ENCODE results near the gene WNK4. TPM values are rescaled to one million over a fixed set of nuclear protein-coding genes. Genes with fewer than 3 reads are reported as not detected.

WNK4 gene
- total and polyA plus RNA-seq, 10 of the 15 experiments (the other 5 are each of a cell fraction or from before 2014, with no cell fraction given) = 0.06 to 0.29 (median 0.13) TPM; not detected in 5

DNA sequence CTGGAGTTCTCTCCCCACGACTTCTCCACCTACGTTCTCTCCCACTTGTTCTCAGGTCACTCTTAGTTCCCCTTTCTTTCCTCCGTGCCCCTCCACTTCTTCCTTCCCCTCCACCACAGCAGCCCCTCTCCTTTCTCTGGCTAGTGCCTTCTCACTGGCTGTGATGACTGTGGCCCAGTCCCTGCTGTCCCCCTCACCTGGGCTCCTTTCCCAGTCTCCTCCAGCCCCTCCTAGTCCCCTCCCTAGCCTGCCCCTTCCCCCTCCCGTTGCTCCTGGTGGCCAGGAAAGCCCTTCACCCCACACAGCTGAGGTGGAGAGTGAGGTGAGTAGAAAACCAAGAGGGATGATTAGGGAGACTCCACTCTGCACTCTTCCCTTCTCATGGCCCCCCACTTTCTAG is 14.7 kb downstream of the WNK4 start:
- Histone ChIP-seq H3K27me3 (replicated peaks in 1 of 2; ENCODE audit: control insufficient read depth in 2 of 2, insufficient read depth in 2 of 2, low read length in 1 of 2) (no peaks in the 10 kb centered on the region), H3K4me1 (ENCODE audit: control insufficient read depth, insufficient read depth, low read length) (peaks cover 10% of the 10 kb centered on the region), H3K79me2 (ENCODE audit: control insufficient read depth, insufficient read depth, low read length) (peaks cover 6% of the 10 kb centered on the region), H3K9ac (ENCODE audit: control insufficient read depth, insufficient read depth, low read length) (no peak overlapping the region), H3K27ac (ENCODE audit: control insufficient read depth, insufficient read depth) (no peak overlapping the region), H3K4me3 (no peak overlapping the region), H3K36me3 (ENCODE audit: control insufficient read depth in 2 of 2, insufficient read depth in 2 of 2, low read length in 1 of 2) (no peaks in the 10 kb centered on the region), H3K9me3 (replicated peaks; ENCODE audit: control insufficient read depth, insufficient read depth, low read length) (no peaks in the 10 kb centered on the region), H3K4me2 (ENCODE audit: control insufficient read depth, insufficient read depth) (no peak overlapping the region), H2AFZ (ENCODE audit: control insufficient read depth, low read depth, low read length) (no peak overlapping the region), H4K20me1 (ENCODE audit: control insufficient read depth, insufficient read depth) (no peaks in the 10 kb centered on the region)
- intact Hi-C loops (cut with micrococcal nuclease; ENCODE audit: unreplicated experiment) = no loop called here
- TF ChIP-seq RAD21 (IDR thresholded peaks at IDR 0.05; ENCODE audit: insufficient read depth, low read depth, low read length) (no peak), BRCA1 (IDR thresholded peaks at IDR 0.05; ENCODE audit: low read depth, low read length) (no peak), YY1 (IDR thresholded peaks at IDR 0.05; ENCODE audit: low read depth, low read length) (no peak), ZNF217 (IDR thresholded peaks at IDR 0.05) (no peak), NR2C2 (IDR thresholded peaks at IDR 0.05; ENCODE audit: borderline replicate concordance, control insufficient read depth, insufficient read length, low read depth) (no peak), MYC (IDR thresholded peaks at IDR 0.05; ENCODE audit: insufficient read depth, insufficient read length, insufficient replicate concordance, low read length, severe bottlenecking) (no peak), TCF7 (IDR thresholded peaks at IDR 0.05; ENCODE audit: borderline replicate concordance) (no peak), DPF2 (IDR thresholded peaks at IDR 0.05) (no peak), STAT3 (IDR thresholded peaks at IDR 0.05; ENCODE audit: low read depth, low read length) (no peak), PAX8 (IDR thresholded peaks at IDR 0.05) (no peak), RCOR1 (conservative IDR thresholded peaks at IDR 0.05; ENCODE audit: low read depth, low read length) (no peak)
- TF ChIP-seq, protein P1, sequence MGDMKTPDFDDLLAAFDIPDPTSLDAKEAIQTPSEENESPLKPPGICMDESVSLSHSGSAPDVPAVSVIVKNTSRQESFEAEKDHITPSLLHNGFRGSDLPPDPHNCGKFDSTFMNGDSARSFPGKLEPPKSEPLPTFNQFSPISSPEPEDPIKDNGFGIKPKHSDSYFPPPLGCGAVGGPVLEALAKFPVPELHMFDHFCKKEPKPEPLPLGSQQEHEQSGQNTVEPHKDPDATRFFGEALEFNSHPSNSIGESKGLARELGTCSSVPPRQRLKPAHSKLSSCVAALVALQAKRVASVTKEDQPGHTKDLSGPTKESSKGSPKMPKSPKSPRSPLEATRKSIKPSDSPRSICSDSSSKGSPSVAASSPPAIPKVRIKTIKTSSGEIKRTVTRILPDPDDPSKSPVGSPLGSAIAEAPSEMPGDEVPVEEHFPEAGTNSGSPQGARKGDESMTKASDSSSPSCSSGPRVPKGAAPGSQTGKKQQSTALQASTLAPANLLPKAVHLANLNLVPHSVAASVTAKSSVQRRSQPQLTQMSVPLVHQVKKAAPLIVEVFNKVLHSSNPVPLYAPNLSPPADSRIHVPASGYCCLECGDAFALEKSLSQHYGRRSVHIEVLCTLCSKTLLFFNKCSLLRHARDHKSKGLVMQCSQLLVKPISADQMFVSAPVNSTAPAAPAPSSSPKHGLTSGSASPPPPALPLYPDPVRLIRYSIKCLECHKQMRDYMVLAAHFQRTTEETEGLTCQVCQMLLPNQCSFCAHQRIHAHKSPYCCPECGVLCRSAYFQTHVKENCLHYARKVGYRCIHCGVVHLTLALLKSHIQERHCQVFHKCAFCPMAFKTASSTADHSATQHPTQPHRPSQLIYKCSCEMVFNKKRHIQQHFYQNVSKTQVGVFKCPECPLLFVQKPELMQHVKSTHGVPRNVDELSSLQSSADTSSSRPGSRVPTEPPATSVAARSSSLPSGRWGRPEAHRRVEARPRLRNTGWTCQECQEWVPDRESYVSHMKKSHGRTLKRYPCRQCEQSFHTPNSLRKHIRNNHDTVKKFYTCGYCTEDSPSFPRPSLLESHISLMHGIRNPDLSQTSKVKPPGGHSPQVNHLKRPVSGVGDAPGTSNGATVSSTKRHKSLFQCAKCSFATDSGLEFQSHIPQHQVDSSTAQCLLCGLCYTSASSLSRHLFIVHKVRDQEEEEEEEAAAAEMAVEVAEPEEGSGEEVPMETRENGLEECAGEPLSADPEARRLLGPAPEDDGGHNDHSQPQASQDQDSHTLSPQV (IDR thresholded peaks at IDR 0.05) = no peak
- TF ChIP-seq, protein P2, sequence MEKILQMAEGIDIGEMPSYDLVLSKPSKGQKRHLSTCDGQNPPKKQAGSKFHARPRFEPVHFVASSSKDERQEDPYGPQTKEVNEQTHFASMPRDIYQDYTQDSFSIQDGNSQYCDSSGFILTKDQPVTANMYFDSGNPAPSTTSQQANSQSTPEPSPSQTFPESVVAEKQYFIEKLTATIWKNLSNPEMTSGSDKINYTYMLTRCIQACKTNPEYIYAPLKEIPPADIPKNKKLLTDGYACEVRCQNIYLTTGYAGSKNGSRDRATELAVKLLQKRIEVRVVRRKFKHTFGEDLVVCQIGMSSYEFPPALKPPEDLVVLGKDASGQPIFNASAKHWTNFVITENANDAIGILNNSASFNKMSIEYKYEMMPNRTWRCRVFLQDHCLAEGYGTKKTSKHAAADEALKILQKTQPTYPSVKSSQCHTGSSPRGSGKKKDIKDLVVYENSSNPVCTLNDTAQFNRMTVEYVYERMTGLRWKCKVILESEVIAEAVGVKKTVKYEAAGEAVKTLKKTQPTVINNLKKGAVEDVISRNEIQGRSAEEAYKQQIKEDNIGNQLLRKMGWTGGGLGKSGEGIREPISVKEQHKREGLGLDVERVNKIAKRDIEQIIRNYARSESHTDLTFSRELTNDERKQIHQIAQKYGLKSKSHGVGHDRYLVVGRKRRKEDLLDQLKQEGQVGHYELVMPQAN (conservative IDR thresholded peaks at IDR 0.05) = no peak
- DNase-seq (ENCODE audit: low read depth, low spot score) (no peak), ATAC-seq (no peak), FAIRE-seq (no peak)
- WGBS (ENCODE audit: insufficient coverage, insufficient replicate concordance, low lambda C conversion rate, missing lambda C conversion rate) = 24% methylated on average over 4 of the region's 4 CpGs
- in situ Hi-C loops (cut with MboI) = no loop called here
- no TSS peak for BruUV-seq (replicated peaks)
- ChIA-PET POLR2A (no interaction called here), CTCF (interaction anchor here (0.6 kb wide), 2 partner anchors 80 to 168 kb away, joined by 3 read pairs; no protein-coding TSS in a partner anchor), SMC1A (ENCODE audit: uncharacterized antibody, unreplicated experiment) (interaction anchor here (1.5 kb wide), 1 partner anchor 35 kb away, joined by 5 read pairs; no protein-coding TSS in a partner anchor), RAD21 (ENCODE audit: unreplicated experiment) (no interaction called here)

All from GM12878 (cell line).